CD4-positive, alpha-beta T cell treated with Interleukin-4 for 1 hour (primary cell): Measurements from ENCODE around the gene YY1AP1.
"Not testable (repeated sequence)": the region's sequence is repeated elsewhere in the genome, so short reads cannot be mapped to it uniquely, and the experiment has no call there.

Experiments
- DNase-seq, 2 donors: peaks; one replicate each; pipeline ENCODE4 v3.0.0-alpha.2; 2020 to 2022

The YY1AP1 gene

GRCh38 chr1:155688324-155689080 lies at the start of gene YY1AP1:
YY1AP1 (minus strand) TSS chr1:155688774; CDS start chr1:155680436, 8,338 bp downstream.
- peak; percentile 87 to 92 for DNase-seq

GRCh38 chr1:155729031-155729898 lies 40.7 kb upstream of the YY1AP1 start:
- DNase-seq, result peak; percentile 32 to 49

GRCh38 chr1:155725142-155725541 lies 36.6 kb upstream of the YY1AP1 start:
- no peak for DNase-seq

- no peak for DNase-seq
Observed at GRCh38 chr1:155719703-155720102, 31.1 kb upstream of the YY1AP1 start.

- DNase-seq, result not testable (repeated sequence)
Observed at GRCh38 chr1:155718524-155719115, 30.0 kb upstream of the YY1AP1 start.

GRCh38 chr1:155717041-155717440 lies 28.5 kb upstream of the YY1AP1 start:
- DNase-seq, result peak in 1 of 2 donors; percentile 3

- no peak for DNase-seq
Observed at GRCh38 chr1:155715777-155716176, 27.2 kb upstream of the YY1AP1 start.

GRCh38 chr1:155715056-155715455 lies 26.5 kb upstream of the YY1AP1 start:
- DNase-seq, result not testable (repeated sequence)

GRCh38 chr1:155713075-155713474 lies 24.5 kb upstream of the YY1AP1 start:
- DNase-seq, result no peak

GRCh38 chr1:155712636-155713035 lies 24.1 kb upstream of the YY1AP1 start:
- peak in 1 of 2 donors; percentile 19 for DNase-seq

- DNase-seq, result not testable (repeated sequence)
Observed at GRCh38 chr1:155711457-155711856, 22.9 kb upstream of the YY1AP1 start.

- no peak for DNase-seq
Observed at GRCh38 chr1:155709391-155709790, 20.8 kb upstream of the YY1AP1 start.

- no peak for DNase-seq
Observed at GRCh38 chr1:155706139-155706538, 17.6 kb upstream of the YY1AP1 start.

GRCh38 chr1:155704414-155704813 lies 15.8 kb upstream of the YY1AP1 start:
- not testable (repeated sequence) for DNase-seq

- DNase-seq, result no peak
Observed at GRCh38 chr1:155703216-155703615, 14.6 kb upstream of the YY1AP1 start.

- not testable (repeated sequence) for DNase-seq
Observed at GRCh38 chr1:155701675-155702074, 13.1 kb upstream of the YY1AP1 start.

GRCh38 chr1:155699062-155699461 lies 10.5 kb upstream of the YY1AP1 start:
- not testable (repeated sequence) for DNase-seq

GRCh38 chr1:155698382-155699038 lies 9.9 kb upstream of the YY1AP1 start:
- DNase-seq, result no peak

- not testable (repeated sequence) for DNase-seq
Observed at GRCh38 chr1:155697616-155698015, 9.0 kb upstream of the YY1AP1 start.

GRCh38 chr1:155697046-155697445 lies 8.5 kb upstream of the YY1AP1 start:
- no peak for DNase-seq

GRCh38 chr1:155696524-155696923 lies 8.0 kb upstream of the YY1AP1 start:
- no peak for DNase-seq

GRCh38 chr1:155695608-155696007 lies 7.0 kb upstream of the YY1AP1 start:
- no peak for DNase-seq

GRCh38 chr1:155695072-155695471 lies 6.5 kb upstream of the YY1AP1 start:
- no peak for DNase-seq
